Muscle of arm (tissue), 12 donors: ENCODE results near the gene CYB561. TPM values are rescaled to one million over a fixed set of nuclear protein-coding genes. Genes with fewer than 3 reads are reported as not detected.

Experiments
- DNase-seq: peaks from one replicate; pipeline ENCODE4 v3.0.0-alpha.2; 2013
- polyA plus RNA-seq, 12 donors: library from polyadenylated mRNA; unstranded; fragments of 120-200 nt; gene quantifications; one replicate each; pipeline ENCODE4 v1.2.1, GENCODE V29; 2013; ENCODE audit not compliant: insufficient read length in 12 of 12

The CYB561 gene
- polyA plus RNA-seq, 12 donors: 3.8 to 16.2 (median 4.8) TPM; not detected in 1

- no peak for DNase-seq
These were observed 31.9 kb downstream of the CYB561 start for GRCh38 chr17:63414222-63414621.

GRCh38 chr17:63413128-63413527, 33.0 kb downstream of the CYB561 start:
- DNase-seq: no peak

- no peak for DNase-seq
These were observed 33.9 kb downstream of the CYB561 start for GRCh38 chr17:63412234-63412633.

DNA sequence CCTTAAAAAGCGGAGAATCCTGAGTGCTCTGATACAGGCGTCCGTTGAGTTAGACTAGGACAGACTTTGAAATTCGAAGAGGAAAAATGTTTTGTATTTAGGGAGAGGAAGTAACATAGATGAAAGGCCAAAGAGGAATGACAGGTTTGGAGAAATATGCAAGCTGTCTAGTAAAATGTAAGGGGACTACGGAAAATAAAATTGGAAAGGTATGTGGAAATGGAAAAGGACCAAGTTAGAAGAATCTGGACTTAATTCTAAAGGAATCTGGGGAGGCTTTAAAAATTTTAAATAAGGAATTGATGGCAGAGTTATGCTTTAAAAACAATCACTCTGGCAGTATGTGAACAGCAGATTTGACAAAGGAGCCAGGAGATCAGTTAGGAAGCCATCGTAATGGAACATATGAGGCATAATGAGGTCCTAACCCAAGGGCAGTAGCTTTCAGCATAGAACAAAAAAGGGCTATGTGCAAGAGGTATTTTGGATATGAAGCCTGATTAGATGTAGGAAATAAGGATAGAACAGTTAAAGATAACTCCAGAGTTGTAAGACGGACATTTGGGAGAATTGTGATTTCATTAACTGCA, 38.3 kb downstream of the CYB561 start:
- DNase-seq: no peak

DNA sequence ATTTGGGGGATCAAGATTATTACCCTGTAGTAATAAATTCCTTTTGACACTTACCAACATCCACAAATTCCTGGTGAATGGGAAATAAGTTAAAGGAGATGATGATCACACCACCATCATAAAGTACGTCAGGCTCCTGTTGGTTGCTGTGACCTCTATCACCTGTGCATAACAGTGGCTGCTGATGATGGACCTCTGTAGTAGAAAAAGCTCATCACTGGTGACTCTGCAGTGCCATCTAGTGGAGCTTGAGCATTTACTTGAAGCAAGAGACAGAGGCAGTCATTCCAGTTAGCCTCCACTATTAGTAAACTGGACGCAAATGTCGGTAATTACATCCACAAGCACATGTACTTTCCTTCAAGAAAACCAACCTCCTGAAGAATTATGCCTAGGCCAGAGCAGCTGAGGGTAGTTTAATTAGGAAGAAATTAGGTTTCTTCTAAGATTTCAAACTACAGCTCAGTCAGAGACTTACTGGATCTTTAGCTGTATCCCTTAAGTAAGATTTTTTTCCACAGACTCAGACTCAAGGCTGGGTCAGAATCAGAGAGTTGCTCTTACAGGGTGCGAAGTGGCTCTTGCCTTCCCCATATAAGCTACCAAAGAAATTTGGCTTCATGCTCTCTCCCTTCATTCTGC, 39.3 kb downstream of the CYB561 start:
- DNase-seq: peak; percentile 89

DNA sequence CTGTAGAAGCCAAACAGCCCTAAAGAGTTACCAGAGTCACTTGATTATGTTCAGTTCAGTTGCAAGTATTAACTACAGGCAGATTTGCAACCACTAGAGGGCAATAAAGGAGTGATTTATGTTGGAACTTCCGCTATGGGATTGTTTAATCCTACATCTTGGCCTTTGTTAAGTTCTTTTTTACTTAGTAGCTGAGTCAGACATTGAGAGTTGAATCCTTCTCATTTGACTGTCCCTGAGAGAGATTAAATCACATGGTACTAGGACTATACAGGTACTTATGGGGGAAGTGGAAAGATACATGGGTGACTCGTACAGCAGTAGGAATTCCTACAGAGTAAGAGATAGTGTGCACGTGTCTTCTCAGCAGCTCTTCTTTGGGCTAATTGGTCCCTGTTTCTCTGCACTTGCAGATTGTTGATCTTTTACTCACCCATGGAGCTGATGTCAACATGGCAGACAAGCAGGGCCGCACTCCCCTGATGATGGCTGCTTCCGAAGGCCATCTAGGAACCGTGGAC, 40.3 kb downstream of the CYB561 start:
- peak; percentile 72 for DNase-seq

GRCh38 chr17:63405020-63405419, 41.1 kb downstream of the CYB561 start:
- no peak for DNase-seq

DNA sequence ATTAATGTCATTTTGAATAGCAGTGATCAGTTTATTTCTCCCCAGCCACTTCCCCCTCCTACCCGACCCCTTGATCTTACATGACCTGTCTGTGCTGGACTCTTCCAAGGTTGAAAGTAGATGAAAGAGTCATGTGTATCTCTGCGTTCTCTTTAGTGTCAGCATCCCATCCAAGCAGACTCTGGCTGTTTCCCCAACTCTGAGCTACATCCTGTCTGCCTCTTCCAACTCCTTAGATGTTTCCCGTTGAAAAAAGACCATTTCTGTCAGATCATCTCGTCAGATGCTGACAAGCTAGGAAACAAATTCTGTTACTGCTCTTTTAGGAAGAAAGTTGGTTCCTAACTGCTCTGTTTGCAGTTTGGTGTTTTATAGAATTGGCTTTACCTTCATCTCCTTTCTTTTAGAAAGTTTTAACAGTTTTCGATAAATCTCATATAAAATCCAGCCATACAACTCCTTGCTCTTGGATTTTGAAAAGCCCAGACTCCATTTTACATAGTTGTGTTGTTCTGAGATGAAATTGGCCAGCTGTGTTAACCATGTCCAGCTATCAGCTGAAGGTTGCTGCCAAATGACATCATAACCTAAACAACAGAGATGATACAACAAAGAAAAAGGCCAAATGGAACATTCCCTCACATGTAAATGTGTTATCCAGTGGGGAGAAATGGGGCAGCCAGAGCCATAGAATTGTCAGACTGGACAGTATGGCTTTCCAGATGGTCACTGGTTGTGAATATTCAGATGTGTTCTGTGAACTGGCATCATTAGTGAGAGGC, 43.5 kb downstream of the CYB561 start:
- peak; percentile 78 for DNase-seq

DNA sequence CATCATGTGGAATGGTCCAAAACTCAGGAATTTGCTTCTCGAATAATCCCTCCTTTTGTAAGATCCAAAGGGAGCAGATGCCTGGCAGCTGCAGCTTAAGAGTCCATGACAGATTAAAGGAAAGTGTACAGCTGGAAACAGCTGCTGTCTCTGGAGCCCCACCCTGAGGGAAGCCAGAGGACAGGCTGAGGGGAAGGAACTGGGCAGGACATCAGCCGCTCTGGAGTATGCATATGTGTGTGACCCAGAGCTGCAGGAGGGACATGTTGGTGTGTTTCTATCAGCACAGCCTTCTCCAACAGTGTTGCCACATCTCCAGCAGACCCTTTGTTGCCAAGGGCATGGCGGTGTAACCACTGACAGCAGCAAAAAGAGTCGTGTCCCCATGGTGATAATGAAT, 46.2 kb downstream of the CYB561 start:
- DNase-seq: peak; percentile 90

DNA sequence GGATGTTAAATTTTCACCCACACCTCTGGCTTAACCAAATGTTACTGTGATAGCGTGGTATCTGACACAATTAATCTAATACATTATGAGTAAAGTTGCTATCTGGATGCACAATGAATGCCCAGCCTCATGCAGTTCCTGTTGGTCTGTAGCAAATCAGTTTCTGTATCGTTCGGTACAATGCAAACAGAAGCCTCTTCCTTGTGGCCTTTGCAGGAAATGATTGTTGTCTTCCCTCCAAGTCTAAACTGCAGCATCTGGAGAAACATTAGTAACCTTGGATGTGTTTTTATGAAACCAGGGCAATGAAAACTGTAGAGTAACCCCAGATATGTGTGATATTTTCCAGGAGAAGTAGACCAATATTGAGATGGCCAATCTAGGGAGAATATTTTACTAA, 46.8 kb downstream of the CYB561 start:
- peak; percentile 79 for DNase-seq

DNA sequence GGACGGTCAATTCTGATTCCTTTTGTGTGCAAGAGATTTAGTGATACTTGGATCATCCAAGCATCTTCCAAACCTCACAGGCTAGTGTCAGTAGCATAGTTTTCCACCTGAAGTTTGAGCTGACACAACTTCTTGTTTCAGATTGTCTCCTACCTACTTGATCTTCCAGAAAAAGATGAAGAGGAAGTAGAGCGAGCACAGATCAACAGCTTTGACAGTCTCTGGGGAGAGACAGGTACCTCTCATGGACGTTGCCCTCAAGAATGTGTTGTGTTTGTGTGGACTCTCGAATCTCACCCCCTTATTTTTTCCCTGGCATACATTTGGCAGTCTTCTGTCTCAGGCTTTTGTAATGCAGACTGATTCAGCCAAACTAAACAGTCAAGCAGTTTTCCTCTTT, 47.4 kb downstream of the CYB561 start:
- no peak for DNase-seq

DNA sequence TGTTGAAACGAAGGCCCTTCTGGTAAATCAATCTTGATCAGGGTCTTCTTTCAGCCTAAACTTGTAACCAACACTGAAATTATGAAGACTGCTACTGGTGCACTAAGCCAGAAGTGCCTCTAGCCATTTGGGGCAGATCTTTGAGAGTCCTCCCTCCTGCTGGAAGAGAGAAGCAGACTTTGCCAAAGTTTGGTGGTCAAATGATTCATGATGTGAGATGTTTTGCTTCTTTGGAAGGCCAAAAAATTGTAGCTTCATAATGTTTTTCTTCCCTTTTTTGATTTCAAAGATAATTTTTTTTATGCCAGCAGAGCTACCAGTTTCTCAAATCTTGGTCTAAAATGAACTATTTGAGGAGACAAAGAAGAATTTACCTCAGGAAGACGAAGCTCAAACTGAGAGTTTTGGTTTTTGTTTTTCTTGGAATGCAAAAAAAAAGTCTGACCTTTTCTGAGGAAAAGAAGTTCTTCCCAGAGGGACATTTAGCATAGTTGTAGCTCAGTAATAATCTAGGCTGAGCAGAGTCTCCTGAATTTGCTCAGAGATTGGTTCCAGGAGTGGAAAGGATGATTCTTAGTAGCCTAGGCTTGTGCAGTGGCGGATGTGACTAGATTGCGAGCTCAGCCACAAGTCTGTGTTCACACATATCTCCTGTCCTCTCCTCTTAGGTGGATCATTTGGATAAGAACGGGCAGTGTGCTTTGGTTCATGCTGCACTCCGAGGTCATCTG, 50.9 kb downstream of the CYB561 start:
- no peak for DNase-seq

DNA sequence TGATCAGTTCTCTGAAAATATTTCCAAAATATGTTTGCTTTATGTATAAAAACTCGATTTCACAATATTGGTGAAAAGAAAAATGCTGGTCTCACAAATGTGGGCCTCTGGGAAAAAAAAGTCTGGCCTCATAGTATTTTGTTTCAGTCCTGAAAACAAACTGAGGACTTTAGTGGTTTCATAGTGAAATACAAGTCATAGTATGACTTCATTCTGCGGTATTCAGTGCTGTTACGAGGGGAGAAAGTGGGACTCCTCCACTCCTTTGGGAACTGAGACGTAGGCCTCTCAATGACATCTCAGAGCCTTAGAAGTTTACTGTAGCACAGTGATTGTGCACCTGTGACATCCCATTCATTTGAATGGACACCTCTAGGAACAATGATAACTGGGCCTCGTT, 56.0 kb downstream of the CYB561 start:
- no peak for DNase-seq

DNA sequence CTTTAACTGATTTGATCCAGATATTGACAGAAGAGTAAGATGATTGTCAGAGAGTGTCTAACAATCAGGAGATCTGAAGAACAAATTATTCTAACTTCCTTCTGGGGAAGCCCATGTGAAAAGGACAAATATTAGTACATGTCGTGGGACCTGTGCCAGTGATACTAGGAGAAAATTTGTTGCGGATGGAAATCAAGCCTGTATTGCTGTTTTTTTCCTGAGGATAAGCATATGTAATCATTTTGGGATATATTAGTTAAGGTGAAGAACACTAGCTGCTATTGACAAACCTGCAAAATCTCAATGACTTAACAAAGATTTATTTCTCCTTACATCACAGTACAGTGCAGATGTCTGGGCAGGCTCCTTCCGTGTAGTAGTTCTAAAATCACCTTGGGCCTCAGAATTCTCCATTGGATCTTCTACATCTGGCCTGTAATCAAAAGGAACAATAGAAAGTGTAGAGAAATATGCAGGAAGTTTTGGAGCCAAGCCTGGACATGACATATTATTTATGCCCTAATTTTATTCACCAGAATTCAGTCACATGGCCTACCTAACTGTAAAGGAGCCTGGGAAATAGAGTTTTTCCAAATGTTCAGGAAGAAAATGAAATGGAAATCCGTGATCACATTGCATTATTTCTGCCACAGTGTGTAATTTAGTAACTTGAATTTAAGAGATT, 58.3 kb downstream of the CYB561 start:
- DNase-seq: no peak

DNA sequence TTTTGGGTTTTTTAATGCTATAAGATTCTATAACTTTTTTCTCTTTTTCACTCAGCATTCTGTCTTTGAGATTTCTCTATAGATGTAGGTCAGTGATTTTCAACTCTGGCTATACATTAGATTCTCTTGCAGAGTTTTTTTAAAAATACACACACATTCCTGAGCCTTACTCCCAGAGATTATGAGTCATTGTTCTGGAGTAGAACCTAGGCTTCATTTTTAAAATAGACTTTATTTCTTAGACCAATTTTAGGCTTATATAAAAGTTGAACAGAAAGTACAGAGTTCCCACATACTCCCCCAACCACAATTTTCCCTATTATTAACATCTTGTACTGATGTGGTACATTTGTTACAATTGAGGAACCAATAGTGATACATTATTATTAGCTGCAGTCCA, 63.3 kb downstream of the CYB561 start:
- no peak for DNase-seq

Other genes with a start within 250 kb of the CYB561 start
- gene ACE, start 30.8 kb upstream of the CYB561 start, polyA plus RNA-seq: 10 to 100 TPM in 3 of 12 donors, 1 to 10 TPM in 8, not detected in 1; 6.0 to 21.3 (median 8.0) TPM
- under 1 TPM in 2 of 12 donors, not detected in 10; 0.08 to 0.09 TPM for gene KCNH6, start 77.1 kb upstream of the CYB561 start, polyA plus RNA-seq
- 10 to 100 TPM in 11 of 12 donors, not detected in 1; 38.5 to 57.3 (median 44.0) TPM for gene DCAF7, start 104.2 kb upstream of the CYB561 start, polyA plus RNA-seq
- 10 to 100 TPM in 11 of 12 donors, not detected in 1; 13.8 to 19.3 (median 17.1) TPM for gene TACO1, start 154.6 kb upstream of the CYB561 start, polyA plus RNA-seq
- gene MAP3K3, start 176.1 kb upstream of the CYB561 start, polyA plus RNA-seq: 10 to 100 TPM in 11 of 12 donors, not detected in 1; 18.7 to 36.2 (median 23.1) TPM